Colonic mucosa (tissue), 4 donors: ENCODE data around the gene SPHK1. TPM values are rescaled to one million over a fixed set of nuclear protein-coding genes. Genes with fewer than 3 reads are reported as not detected.
A peak's percentile ranks its signal among the peaks of the same experiment; 100 is the strongest.

ENCODE experiments used
- DNase-seq: peaks from one replicate; pipeline ENCODE4 v3.0.0-alpha.2; 2020
- H3K27ac ChIP-seq: fragments of 200-600 bp; one replicate; pipeline ENCODE4 v1.8.0; 2021
- H3K27me3 ChIP-seq: fragments of 200-600 bp; one replicate; pipeline ENCODE4 v1.8.0; 2021
- H3K36me3 ChIP-seq: fragments of 200-600 bp; one replicate; pipeline ENCODE4 v1.8.0; 2021
- H3K4me1 ChIP-seq: fragments of 200-600 bp; one replicate; pipeline ENCODE4 v1.8.0; 2021; ENCODE audit warnings: mild to moderate bottlenecking
- H3K4me3 ChIP-seq: fragments of 200-600 bp; one replicate; pipeline ENCODE4 v1.8.0; 2021
- H3K9ac ChIP-seq, 2 donors: one replicate each; pipeline ENCODE4 v1.7.0; 2013; ENCODE audit warnings: control low read depth in 2 of 2, low read depth in 2 of 2, low read length in 2 of 2
- H3K9me3 ChIP-seq: fragments of 200-600 bp; one replicate; pipeline ENCODE4 v1.8.0; 2021
- CTCF ChIP-seq: fragments of 200-600 bp; IDR thresholded peaks from one replicate; pipeline ENCODE4 v1.8.0; 2022; ENCODE audit warnings: antibody characterized with exemption, mild to moderate bottlenecking
- intact Hi-C: fragments of 100-400 bp; cut with DNase I; formaldehyde crosslinking; loops from one replicate; pipeline ENCODE4 v1.14.1; 2022
- total RNA-seq, 2 donors: library from RNA; stranded (reverse); fragmentation: NEBNext Ultra II Directional in 1 of 2; extraction: Animal tissue kit (Norgen Biotek cat#: 25700) in 1 of 2; gene quantifications; one replicate each; pipeline ENCODE4 v1.2.1, GENCODE V29; 2021
- donor health status: healthy.
- donor health status: DM: no; HTN: no; CAD: no.
- donor health status: DM: no; HTN: no; CAD: no.

SPHK1 gene
- total RNA-seq, 2 donors from 2014 or later, result 2.1 to 3.3 TPM

- peak within 1 kb of the TSS; percentile 77 for H3K27ac ChIP-seq
- H3K9me3 ChIP-seq, result no peaks in the 10 kb centered on the region
- H3K9ac ChIP-seq, result peak within 1 kb of the TSS; percentile 88 to 90
- DNase-seq, result peak; percentile 92
- no peaks in the 10 kb centered on the region for H3K36me3 ChIP-seq
- no peaks in the 10 kb centered on the region for H3K4me1 ChIP-seq
- peak; percentile 39 for TF ChIP-seq CTCF
- H3K4me3 ChIP-seq, result peak within 1 kb of the TSS; percentile 92
- no peaks in the 10 kb centered on the region for H3K27me3 ChIP-seq
- intact Hi-C loops, result loop anchor here (5.0 kb wide), 1 partner anchor 46 kb away; the partner anchor contains the start of gene QRICH2
Observed at GRCh38 chr17:76353599-76354316, 30.7 kb upstream of the SPHK1 start, which contains the start of gene PRPSAP1. Gene PRPSAP1, minus strand, starts transcription at chr17:76353916. Its CDS starts 213 bp downstream, at chr17:76353703.

DNA sequence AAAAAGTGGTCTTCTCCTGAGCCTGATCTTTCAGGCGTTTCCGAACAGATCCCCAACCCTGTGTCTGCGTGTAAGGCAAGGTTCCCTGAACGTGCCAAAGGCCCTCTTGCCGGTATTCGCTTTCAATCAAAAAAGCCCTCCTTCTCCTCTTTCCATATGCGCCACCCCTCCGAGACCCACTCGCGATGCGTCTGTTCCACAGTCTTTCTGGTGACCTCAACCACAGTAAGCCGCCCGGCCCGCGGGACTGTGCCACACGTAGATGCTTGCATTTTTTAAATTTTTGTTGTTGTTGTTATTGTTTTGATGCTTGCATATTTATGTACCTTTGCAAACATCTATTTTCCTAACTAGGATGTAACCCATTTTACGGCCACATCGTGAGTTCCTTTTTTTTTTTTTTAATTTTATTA lies 30.1 kb upstream of the SPHK1 start:
- no peak for TF ChIP-seq CTCF
- DNase-seq, result no peak
- no peaks in the 10 kb centered on the region for H3K36me3 ChIP-seq
- peak overlapping the region; percentile 77 for H3K27ac ChIP-seq
- H3K9ac ChIP-seq, result peak overlapping the region; percentile 33 to 88
- H3K27me3 ChIP-seq, result no peaks in the 10 kb centered on the region
- H3K4me3 ChIP-seq, result peak overlapping the region; percentile 92
- intact Hi-C loops, result loop anchor here (5.0 kb wide), 1 partner anchor 47 kb away; the partner anchor contains the start of gene QRICH2
- no peaks in the 10 kb centered on the region for H3K9me3 ChIP-seq
- no peaks in the 10 kb centered on the region for H3K4me1 ChIP-seq

DNA sequence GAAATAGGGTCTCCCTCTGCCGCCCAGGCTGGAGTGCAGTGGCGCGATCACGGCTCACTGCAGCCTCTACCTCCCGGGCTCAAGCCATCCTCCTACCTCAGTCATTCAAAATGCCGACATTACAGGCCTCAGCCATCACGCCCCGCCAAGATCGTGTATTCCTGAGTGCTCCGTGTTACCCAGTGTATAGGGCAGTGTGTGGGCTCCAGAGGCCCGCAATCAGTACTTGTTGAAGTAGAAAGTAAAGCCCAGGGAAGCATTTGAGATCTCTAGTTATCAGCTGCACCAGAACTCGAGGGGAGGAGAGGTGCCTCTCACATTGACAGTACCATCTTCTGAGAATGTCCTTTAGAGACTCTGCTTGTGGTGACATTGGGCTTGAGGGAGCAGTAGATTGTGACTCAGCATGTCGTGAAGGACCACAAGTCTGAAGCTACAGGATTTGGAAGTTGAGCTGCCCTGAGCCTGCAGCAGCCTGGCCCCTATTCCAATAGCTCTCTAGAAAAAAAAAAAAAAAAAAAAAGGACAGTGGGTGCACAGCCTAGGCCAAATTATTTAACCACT lies 29.6 kb upstream of the SPHK1 start:
- H3K9ac ChIP-seq, result no peak overlapping the region

GRCh38 chr17:76356803-76357456 lies 27.5 kb upstream of the SPHK1 start:
- intact Hi-C loops, result no loop called here
- Histone ChIP-seq H3K4me3 (peak overlapping the region; percentile 14), H3K36me3 (no peaks in the 10 kb centered on the region), H3K9ac (no peak overlapping the region), H3K4me1 (no peaks in the 10 kb centered on the region), H3K9me3 (no peaks in the 10 kb centered on the region), H3K27me3 (no peaks in the 10 kb centered on the region), H3K27ac (peak overlapping the region; percentile 62)
- peak; percentile 41 for DNase-seq
- no peak for TF ChIP-seq CTCF

More for the DNA sequence above, 29.6 kb upstream of the SPHK1 start:
- no peaks in the 10 kb centered on the region for H3K9me3 ChIP-seq
- no peaks in the 10 kb centered on the region for H3K27me3 ChIP-seq
- H3K4me1 ChIP-seq, result no peaks in the 10 kb centered on the region
- no peak for TF ChIP-seq CTCF
- no peak for DNase-seq
- H3K27ac ChIP-seq, result no peak overlapping the region
- intact Hi-C loops, result loop anchor here (5.0 kb wide), 1 partner anchor 48 kb away; the partner anchor contains the start of gene QRICH2
- no peak overlapping the region for H3K4me3 ChIP-seq
- H3K36me3 ChIP-seq, result no peaks in the 10 kb centered on the region

- DNase-seq, result no peak
- Histone ChIP-seq H3K9me3 (no peaks in the 10 kb centered on the region), H3K27ac (peak overlapping the region; percentile 62), H3K4me1 (no peaks in the 10 kb centered on the region), H3K36me3 (no peaks in the 10 kb centered on the region), H3K27me3 (no peaks in the 10 kb centered on the region), H3K4me3 (no peak overlapping the region), H3K9ac (no peak overlapping the region)
- intact Hi-C loops, result no loop called here
- no peak for TF ChIP-seq CTCF
Observed at GRCh38 chr17:76357597-76358158, 26.7 kb upstream of the SPHK1 start.
